NCI-H1930 (cell line): ENCODE data around the gene GIPC3.
"Not testable (repeated sequence)": the region's sequence is repeated elsewhere in the genome, so short reads cannot be mapped to it uniquely, and the experiment has no call there.

ENCODE experiments used
- DNase-seq, 2 experiments: peaks; one replicate each; lab custom pipeline; 2025; lab: John Stamatoyannopoulos, UW

Gene GIPC3

GRCh38 chr19:3618811-3619630 lies 33.7 kb downstream of the GIPC3 start:
- no peak for DNase-seq

DNA sequence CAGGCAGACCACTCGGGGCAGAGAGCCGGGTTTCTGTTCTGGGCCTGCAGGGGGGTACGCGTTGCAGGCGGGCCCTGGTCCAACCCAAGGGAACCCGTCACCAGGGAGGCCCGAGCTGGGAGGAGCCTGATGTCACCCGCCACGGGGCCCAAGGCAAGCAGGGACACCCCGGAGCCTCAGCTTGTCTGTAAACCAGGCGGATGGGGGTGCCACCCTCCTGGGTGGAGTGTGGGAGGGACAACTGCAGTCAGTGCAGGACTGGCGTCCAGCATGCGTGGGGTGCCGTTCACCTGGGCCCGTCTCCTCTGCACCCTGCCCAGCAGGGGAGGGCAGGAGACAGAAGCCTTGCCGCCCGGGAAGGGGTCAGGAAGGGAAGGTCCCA lies 34.3 kb downstream of the GIPC3 start:
- DNase-seq: no peak

GRCh38 chr19:3620145-3620816 lies 35.0 kb downstream of the GIPC3 start:
- no peak for DNase-seq

DNA sequence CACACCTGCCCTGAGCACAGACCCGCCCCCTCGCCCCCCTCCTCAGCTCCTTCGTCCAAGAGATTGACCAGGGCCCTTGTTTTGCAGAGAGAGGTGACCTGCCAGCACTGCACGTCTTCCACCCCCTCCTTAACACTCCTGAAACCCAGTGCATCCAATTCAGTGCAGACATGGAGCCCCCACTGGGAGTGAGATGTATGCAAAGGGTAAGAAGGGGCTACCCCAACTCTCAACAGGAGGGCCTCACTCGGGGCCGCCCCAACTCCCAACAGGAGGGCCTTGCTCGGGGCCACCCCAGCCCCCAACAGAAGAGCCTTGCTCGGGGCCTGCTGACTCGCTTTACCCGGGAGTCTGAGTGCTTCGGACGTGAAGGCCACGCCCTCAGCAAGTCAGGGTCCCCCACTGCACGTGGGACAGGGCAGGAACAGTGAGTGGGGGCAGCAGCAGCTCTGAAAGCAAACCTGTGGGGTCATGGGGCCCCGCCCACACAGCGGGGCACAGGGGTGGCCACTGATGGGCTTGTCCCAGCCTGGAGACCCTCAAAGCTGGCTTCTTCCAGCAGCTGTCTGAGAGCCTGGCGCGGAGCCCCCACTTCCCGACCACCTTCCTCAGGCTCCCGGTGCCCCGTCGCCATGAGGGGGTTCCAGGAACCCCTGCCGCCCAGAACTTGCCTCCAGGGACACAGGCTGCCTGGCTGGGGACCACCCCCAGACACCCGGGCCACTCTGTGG lies 35.7 kb downstream of the GIPC3 start:
- no peak for DNase-seq

DNA sequence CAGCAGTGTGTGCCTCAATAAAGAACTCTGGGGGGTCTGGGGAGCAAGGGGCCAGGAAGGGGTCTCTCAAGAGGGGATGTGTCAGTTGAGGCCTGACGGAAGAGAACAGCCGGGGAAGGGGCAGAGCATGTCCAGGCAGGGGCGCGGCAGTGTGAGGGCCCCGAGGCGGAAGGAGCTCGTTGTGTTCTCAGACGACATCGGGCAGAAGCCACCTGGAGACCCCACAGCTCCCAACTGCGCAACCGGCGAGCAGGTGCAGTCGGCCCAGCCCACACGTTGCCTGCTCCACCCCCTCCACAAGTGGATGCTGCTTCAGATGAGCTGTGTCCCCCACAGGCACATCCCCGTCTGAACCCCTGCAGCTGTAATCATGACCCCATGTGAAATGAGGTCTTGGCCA lies 36.4 kb downstream of the GIPC3 start:
- DNase-seq: no peak

DNA sequence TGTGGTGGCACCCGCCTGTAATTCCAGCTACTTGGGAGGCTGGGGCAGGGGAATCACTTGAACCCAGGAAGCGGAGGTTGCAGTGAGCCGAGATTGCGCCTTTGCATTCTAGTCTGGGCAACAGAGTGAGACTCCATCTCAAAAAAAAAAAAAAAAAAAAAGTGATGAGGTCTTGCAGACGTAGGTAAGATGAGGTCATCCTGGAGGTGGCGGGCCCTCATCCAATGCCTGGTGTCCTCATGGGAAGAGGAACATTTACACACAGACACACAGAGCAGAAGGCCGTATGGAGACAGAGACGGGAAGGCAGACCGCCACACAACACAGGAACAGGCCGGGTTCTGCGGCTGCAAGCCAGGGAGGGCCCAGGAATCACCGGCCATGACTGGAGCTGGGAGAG lies 36.9 kb downstream of the GIPC3 start:
- no peak for DNase-seq

DNA sequence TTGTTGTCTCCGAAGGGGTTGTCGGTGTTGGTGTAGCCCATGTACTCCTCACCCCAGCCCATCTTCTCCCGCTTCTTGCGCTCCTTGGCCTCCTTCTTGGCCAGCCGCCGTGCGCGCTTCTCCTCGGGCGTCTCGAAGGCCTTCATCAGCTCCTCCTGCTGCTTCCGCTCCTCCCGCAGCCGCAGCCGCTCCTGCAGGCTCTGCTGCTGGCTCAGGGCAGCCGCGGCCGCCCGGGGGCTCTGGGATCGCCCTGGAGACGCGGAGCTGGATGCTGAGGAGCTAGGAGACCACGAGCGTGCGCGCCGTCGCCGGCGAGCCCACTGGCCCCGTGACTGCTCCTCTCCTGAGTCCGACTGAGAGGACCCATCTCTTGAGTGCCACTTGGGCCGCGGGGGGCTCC lies 38.4 kb downstream of the GIPC3 start:
- DNase-seq: no peak

GRCh38 chr19:3625996-3626472 lies 40.8 kb downstream of the GIPC3 start:
- no peak for DNase-seq

DNA sequence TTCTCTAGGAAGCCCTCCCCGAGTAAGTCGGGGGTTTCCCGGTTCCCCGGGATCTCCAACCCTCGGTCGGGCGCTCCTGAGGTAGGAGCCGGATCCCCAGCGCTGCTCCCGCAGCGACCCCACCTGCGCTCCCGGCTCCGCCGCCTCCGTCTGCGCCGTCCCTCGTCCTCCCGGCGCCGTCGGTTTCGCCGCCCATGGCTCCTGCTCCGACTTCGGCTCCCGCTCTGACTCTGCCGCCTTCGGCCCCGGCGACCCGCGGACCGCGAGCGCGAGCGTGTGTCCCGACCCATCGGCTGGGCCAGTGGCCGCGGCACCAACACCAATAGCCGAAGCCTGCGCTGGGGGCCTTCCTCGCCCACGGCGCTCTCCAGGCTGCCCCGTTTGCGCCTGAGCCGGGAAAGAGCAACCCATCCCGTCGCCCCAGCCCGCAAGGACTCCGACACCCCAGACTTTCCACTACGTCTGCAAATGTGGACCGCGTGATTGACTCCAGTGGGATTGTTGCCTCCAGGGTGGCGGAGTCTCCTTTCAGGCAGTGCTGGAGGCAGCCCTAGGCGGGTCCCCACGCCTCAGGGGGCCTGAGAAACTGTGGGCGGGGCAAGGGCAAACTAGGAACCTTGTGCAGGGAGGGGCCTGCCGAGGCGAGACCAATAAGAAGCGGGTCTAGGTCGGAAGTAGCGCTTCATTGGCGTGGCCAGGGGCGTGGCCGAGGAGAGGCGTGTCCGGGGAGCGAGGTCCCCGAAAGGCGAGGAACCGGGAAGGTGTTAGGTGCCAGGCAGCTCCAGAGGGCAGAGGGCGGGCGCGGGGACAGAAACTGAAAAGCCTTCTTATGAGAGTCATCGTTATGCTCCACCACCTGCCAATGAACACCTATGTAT lies 41.4 kb downstream of the GIPC3 start, which contains the start of gene CACTIN:
CACTIN (minus strand) TSS at position 318 of the 878 bp plus-strand sequence; CDS start at position 290, 28 bp downstream.
- DNase-seq: peak; percentile 89 to 94

- no peak for DNase-seq
Measured at GRCh38 chr19:3627351-3627723, 42.1 kb downstream of the GIPC3 start.

GRCh38 chr19:3628766-3629165 lies 43.5 kb downstream of the GIPC3 start:
- not testable (repeated sequence) for DNase-seq

DNA sequence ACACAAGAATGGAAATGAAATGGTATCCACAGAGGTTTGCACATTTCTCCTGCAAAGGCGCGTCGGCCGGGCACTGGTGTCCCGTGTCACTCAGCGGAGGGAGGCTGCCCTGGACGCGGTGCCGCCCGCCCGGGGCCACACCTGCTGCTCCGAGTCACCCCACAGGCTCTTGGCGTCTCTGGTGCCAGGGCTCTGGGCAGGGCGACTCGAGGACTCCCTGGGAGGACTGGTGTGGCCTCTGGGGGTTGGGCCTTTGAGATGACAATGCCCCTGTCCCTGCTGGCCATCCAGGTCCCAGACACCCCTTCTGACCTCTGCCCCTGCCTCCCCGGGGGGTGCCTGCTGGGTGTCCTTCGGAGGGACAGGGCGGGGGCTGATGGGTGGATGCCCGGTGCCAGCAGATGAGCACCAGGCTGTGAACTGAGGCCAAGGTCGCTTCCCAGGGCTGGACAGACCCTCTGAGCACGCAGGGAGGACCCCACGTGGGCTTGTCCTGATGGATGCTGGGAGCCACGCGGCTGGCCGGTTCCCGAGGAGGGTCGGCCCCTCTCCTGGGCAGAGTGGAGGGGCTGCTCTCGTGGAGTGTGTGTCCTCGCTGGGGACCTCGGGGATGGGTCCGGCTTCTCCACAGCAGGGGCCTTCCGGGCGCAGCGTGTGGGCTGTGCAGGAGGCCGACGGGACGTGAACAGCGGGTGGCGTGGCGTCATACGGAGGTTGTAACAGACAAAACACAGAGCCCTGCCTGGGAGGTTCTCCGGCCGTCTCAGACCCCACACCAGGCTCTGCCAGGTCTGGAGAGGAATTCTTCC lies 46.0 kb downstream of the GIPC3 start:
- DNase-seq: no peak

GRCh38 chr19:3632098-3632497 lies 46.8 kb downstream of the GIPC3 start:
- no peak for DNase-seq

DNA sequence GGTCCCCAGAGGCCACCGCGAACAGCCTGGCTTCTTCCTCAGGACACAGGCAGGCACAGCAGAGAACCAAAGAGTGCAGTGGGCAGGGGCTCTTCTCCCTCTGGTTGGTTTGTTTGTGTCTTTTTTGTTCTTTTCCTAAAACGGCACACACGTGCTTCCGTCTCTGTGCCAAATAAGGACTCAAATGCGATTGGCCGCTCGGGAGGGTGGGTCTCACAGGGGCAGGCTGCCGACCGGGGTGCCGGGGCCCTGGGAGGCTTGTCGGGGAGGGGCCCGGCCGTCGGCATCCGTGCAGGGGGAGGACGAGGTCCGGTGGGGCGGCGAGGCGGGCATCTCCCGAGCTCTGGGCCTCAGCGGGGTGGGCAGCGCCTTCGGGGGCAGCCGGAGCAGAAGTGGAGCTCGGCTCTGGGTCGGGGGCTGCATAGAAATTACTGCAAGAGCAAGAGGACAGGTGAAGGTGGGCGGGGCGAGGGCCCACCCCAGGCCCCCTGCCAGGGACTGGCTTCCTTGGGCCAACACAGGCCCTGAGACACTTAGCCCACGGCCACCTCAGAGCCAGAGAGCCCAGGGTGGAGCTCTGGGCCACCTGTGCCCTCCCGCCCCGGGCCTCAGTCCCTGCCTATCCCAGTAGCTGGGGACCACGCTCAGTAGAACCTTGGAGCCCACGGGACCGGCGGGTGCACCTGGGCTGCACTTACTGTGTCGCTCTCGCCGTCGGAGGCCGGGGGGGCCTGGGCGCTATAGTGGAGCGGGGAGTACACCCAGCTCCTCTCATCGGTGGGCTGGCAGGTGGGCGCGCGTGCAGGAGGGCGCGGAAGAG lies 47.7 kb downstream of the GIPC3 start:
- no peak for DNase-seq

DNA sequence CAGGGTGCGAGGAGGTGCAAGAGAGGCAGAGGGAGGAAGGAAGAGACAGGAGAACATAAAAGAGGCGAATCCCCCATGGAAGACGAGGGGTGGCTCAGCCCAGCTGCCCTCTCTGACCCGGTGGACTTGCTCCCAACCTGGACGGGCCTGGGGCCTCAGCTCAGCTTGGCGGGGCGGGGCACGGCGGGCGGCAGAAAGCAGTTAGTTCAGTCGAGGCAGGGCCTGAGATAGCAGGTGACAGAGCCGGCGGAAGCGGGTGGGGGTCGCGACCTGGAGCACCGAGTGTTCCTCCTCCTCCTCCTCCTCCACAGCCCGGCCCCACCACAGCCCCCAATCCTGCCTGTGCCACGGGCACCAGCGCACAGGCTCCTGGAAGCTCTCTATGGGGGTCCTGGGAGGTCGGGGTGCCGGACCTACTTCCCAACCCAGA lies 48.3 kb downstream of the GIPC3 start:
- no peak for DNase-seq

DNA sequence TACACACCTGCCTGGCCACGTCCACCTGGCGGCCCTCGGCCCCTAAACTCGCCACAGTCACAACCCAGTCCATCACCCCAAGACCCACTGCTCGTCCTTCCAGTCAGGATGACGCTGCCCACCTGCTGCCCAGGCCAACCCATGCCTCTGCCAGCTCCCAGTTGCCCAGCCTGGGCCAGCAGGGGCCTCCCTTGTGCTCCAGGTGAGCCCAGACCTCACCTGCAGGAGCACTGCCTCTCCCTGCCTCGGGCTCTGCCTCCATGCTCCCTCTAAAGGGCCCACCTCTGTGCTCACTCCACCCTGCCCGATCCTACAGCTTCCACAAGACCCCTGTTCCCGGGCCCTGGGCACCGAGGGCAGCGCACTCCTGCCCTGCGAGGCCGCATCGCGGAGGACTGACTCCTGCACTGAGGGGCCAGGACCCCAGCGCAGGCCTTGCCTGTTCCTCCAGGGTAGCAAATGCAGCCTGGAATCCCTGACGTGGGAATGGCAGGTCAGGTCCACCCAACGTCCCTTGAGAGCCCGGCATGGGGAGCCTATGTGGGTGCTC lies 49.3 kb downstream of the GIPC3 start:
- no peak for DNase-seq

GRCh38 chr19:3636506-3636905 lies 51.2 kb downstream of the GIPC3 start:
- no peak for DNase-seq

DNA sequence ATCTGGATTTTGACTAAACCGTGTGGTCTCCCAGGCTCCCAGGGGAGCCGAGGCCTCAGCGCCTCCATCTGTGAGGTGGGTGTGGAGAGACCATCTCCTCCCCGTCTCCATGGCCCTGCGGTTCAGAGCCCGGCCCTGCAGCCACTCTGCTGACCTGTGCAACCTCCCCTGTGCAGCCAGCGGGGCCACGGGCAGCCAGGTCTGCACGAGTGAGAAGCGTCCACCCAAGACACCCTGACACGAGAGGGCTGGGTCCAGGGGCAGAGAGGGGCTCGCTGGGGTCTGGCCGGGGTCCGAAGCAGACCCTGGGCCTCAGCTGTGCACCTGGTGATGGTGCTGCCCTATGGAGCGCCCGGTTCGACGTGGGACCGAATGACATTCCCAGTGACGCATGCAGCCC lies 51.7 kb downstream of the GIPC3 start:
- DNase-seq: no peak

DNA sequence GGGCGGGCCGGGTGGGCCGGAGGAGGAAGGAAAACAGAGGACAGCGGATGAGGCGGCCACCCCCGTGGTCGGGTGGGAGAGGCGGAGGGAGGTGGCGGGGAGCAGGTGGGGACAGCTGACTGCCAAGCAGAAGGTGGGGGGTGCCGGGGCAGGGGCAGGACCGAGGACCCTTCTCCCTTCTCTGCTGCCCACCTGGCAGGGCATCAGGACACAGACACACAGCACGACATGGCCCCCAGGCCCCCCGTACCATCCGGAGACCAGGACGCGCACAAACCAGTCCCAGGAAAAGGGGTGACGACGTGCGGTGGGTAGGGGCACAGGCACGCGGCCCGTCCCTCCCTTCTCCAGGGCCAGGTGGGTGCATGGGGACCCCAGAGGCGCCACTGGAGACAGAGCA lies 52.3 kb downstream of the GIPC3 start:
- DNase-seq: no peak
